Panc1 (cell line): Measurements from ENCODE around the gene NOLC1. TPM values are rescaled to one million over a fixed set of nuclear protein-coding genes. Genes with fewer than 3 reads are reported as not detected.

Source experiments
- ATAC-seq: fragments of 200-7000 bp; cut with Tn5 transposase; 2 replicates; pipeline ENCODE4 v1.9.1; 2020; ENCODE audit warnings: mild to moderate bottlenecking, moderate library complexity
- BruUV-seq: library from RNA; stranded (reverse); fragments of 400-500 nt; replicated peaks from 2 replicates; lab custom pipeline; 2021; lab: Mats Ljungman, UMichigan
- CTCF ChIA-PET: fragments of 300-600 bp; sonication (Branson Sonifier 250); formaldehyde crosslinking; loops from one replicate; lab custom pipeline; 2022; ENCODE audit warnings: antibody characterized with exemption; lab: Charles Lee
- POLR2A ChIA-PET: fragments of 300-600 bp; sonication (Branson Sonifier 250); formaldehyde crosslinking; loops from one replicate; lab custom pipeline; 2022; ENCODE audit warnings: antibody characterized with exemption; lab: Charles Lee
- DNase-seq: peaks from one replicate; pipeline ENCODE4 v3.0.0-alpha.2; 2010; ENCODE audit warnings: low read depth, low spot score
- H3K27ac ChIP-seq: 2 replicates; pipeline ENCODE4 v1.5.1; 2011; ENCODE audit warnings: mild to moderate bottlenecking, low read length, inconsistent platforms
- H3K27me3 ChIP-seq: fragments of 200-500 bp; sonication (Bioruptor generic); 2 replicates; pipeline ENCODE4 v1.6.0; 2014; ENCODE audit warnings: low read length, inconsistent platforms; ENCODE audit not compliant: control insufficient read depth, insufficient read depth
- H3K36me3 ChIP-seq: fragments of 200-500 bp; sonication (Bioruptor generic); 2 replicates; pipeline ENCODE4 v1.5.1; 2014; ENCODE audit warnings: inconsistent platforms, mild to moderate bottlenecking, low read length, moderate library complexity; ENCODE audit not compliant: control insufficient read depth, insufficient read depth
- H3K4me1 ChIP-seq: 2 replicates; pipeline ENCODE4 v1.5.1; 2011; ENCODE audit warnings: inconsistent platforms, mild to moderate bottlenecking, low read length, moderate library complexity; ENCODE audit not compliant: control insufficient read depth, insufficient read depth
- H3K4me3 ChIP-seq, 2 experiments: 2 replicates each; pipeline ENCODE4 v1.5.1; 2011 to 2012; ENCODE audit warnings: low read depth in 2 of 2, low read length in 2 of 2, mild to moderate bottlenecking in 2 of 2, inconsistent platforms in 1 of 2, moderate library complexity in 1 of 2
- H3K9me3 ChIP-seq: fragments of 200-500 bp; sonication (Bioruptor generic); 2 replicates; pipeline ENCODE4 v1.5.1; 2014; ENCODE audit warnings: low read depth, mild to moderate bottlenecking, inconsistent platforms, low read length, moderate library complexity; ENCODE audit not compliant: control insufficient read depth, insufficient read depth
- POLR2AphosphoS5 ChIP-seq: IDR thresholded peaks from 2 replicates; pipeline ENCODE4 v1.6.1; 2012; ENCODE audit warnings: mild to moderate bottlenecking, low read depth, low read length, moderate library complexity
- SIN3A ChIP-seq: IDR thresholded peaks from 2 replicates; pipeline ENCODE4 v1.6.1; 2012; ENCODE audit warnings: low read depth, mild to moderate bottlenecking, low read length, moderate library complexity, borderline replicate concordance; ENCODE audit not compliant: insufficient read depth
- TCF7L2 ChIP-seq: IDR thresholded peaks from 2 replicates; pipeline ENCODE4 v1.6.1; 2011; ENCODE audit warnings: mild to moderate bottlenecking, low read depth, low read length, inconsistent platforms
- in situ Hi-C: cut with HindIII; loops from 2 replicates; pipeline ENCODE4 v1.10.0; 2016; ENCODE audit warnings: low sequenced_read_pairs, low pct_unique_long_range_greater_than_20kb
- intact Hi-C: fragments of 100-400 bp; cut with micrococcal nuclease; formaldehyde crosslinking; loops from one replicate; pipeline ENCODE4 v1.10.0; 2022; ENCODE audit not compliant: unreplicated experiment
- total RNA-seq: library from RNA; stranded (reverse); gene quantifications from one replicate; pipeline ENCODE4 v1.2.1, GENCODE V29; 2021; ENCODE audit not compliant: unreplicated experiment
- TF ChIP-seq, protein P1 (sequence below), 2 experiments: IDR thresholded peaks; 2 replicates each; pipeline ENCODE4 v1.6.1; 2011 to 2012; ENCODE audit warnings: low read depth in 2 of 2, control low read depth in 1 of 2, low read length in 1 of 2, mild to moderate bottlenecking in 1 of 2, moderate library complexity in 1 of 2; ENCODE audit not compliant: insufficient read depth in 1 of 2
- TF ChIP-seq, protein P2 (sequence below): fragments of 450-650 bp; IDR thresholded peaks from 2 replicates; pipeline ENCODE4 v1.5.1; 2017; ENCODE audit warnings: mild to moderate bottlenecking

NOLC1 gene
- total RNA-seq, 1 experiment from 2014 or later: 182 TPM

DNA sequence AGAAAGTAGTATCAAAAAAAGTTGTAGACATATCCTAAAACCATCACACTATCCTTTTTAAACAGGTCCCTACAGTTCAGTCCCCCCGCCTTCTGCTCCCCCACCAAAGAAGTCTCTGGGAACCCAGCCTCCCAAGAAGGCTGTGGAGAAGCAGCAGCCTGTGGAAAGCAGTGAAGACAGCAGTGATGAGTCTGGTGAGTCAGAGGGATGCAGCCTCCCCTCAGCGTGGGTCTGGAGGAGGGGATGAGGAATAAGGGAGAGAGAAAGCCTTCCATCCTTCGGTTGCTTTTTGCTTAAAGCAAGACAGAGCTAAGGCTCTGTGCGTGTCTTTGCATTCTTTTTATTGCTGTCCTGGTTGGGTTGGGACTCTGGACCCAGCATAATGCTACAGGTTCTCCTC lies 7.6 kb downstream of the NOLC1 start:
- in situ Hi-C loops: no loop called here

DNA sequence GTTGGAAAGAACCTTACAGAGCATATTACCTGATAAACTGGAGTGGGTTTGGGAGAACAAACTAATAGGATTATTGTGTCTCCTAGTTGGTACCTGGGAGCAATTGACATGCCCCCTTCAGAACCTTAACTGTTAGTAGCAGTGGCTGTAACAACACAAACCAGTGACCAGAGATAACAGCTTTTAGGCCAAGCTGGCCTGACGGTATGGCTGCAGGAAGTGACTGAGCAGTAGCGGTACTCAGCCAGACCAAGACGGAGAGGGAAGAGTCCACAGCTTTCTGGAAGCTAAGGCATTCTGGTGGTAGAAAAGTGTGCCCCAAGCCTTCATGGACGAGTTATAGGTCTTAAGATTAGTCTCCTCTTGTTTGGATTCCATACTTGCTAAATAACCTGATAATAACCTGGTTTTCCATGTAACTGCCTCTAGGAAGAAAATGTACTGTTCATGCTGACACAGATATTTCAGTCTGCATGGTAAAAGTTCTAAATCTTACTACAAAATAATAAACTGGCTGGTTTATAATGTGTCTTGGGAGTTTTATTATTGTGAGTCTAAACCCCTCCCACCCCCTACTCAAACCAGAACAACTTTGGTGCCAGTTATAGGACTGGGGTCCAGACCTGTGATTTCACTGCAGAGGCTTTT lies 11.3 kb downstream of the NOLC1 start:
- Histone ChIP-seq H3K9me3 (no peaks in the 10 kb centered on the region), H3K4me3 (no peak overlapping the region), H3K27ac (no peak overlapping the region), H3K27me3 (no peaks in the 10 kb centered on the region), H3K36me3 (peaks cover 42% of the 10 kb centered on the region), H3K4me1 (no peaks in the 10 kb centered on the region)
- ChIA-PET POLR2A (no interaction called here), CTCF (interaction anchor here (0.5 kb wide), 1 partner anchor 159 kb away, joined by 3 read pairs; no protein-coding TSS in a partner anchor)
- TF ChIP-seq POLR2AphosphoS5 (no peak), SIN3A (no peak), TCF7L2 (no peak)
- TF ChIP-seq, protein P1, sequence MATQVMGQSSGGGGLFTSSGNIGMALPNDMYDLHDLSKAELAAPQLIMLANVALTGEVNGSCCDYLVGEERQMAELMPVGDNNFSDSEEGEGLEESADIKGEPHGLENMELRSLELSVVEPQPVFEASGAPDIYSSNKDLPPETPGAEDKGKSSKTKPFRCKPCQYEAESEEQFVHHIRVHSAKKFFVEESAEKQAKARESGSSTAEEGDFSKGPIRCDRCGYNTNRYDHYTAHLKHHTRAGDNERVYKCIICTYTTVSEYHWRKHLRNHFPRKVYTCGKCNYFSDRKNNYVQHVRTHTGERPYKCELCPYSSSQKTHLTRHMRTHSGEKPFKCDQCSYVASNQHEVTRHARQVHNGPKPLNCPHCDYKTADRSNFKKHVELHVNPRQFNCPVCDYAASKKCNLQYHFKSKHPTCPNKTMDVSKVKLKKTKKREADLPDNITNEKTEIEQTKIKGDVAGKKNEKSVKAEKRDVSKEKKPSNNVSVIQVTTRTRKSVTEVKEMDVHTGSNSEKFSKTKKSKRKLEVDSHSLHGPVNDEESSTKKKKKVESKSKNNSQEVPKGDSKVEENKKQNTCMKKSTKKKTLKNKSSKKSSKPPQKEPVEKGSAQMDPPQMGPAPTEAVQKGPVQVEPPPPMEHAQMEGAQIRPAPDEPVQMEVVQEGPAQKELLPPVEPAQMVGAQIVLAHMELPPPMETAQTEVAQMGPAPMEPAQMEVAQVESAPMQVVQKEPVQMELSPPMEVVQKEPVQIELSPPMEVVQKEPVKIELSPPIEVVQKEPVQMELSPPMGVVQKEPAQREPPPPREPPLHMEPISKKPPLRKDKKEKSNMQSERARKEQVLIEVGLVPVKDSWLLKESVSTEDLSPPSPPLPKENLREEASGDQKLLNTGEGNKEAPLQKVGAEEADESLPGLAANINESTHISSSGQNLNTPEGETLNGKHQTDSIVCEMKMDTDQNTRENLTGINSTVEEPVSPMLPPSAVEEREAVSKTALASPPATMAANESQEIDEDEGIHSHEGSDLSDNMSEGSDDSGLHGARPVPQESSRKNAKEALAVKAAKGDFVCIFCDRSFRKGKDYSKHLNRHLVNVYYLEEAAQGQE (IDR thresholded peaks at IDR 0.05; ENCODE audit: insufficient read depth in 1 of 2, low read depth in 2 of 2, low read length in 1 of 2): no peak
- TF ChIP-seq, protein P2, sequence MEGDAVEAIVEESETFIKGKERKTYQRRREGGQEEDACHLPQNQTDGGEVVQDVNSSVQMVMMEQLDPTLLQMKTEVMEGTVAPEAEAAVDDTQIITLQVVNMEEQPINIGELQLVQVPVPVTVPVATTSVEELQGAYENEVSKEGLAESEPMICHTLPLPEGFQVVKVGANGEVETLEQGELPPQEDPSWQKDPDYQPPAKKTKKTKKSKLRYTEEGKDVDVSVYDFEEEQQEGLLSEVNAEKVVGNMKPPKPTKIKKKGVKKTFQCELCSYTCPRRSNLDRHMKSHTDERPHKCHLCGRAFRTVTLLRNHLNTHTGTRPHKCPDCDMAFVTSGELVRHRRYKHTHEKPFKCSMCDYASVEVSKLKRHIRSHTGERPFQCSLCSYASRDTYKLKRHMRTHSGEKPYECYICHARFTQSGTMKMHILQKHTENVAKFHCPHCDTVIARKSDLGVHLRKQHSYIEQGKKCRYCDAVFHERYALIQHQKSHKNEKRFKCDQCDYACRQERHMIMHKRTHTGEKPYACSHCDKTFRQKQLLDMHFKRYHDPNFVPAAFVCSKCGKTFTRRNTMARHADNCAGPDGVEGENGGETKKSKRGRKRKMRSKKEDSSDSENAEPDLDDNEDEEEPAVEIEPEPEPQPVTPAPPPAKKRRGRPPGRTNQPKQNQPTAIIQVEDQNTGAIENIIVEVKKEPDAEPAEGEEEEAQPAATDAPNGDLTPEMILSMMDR: no peak
- intact Hi-C loops: loop anchor here (10.0 kb wide), 2 partner anchors 61 to 181 kb away; partner anchors contain the start of gene ELOVL3
- no peak for ATAC-seq
- no TSS peak for BruUV-seq
- in situ Hi-C loops: no loop called here
- DNase-seq: no peak

More for the DNA sequence above, 7.6 kb downstream of the NOLC1 start:
- no peak overlapping the region for H3K4me3 ChIP-seq
- H3K36me3 ChIP-seq: peaks cover 60% of the 10 kb centered on the region
- TF ChIP-seq, protein P2: no peak
- TF ChIP-seq SIN3A: no peak
- no peaks in the 10 kb centered on the region for H3K27me3 ChIP-seq
- peaks cover 8% of the 10 kb centered on the region for H3K4me1 ChIP-seq
- CTCF ChIA-PET: interaction anchor here (1.5 kb wide), 1 partner anchor 10 kb away, joined by 5 read pairs; no protein-coding TSS in a partner anchor
- H3K9me3 ChIP-seq: no peaks in the 10 kb centered on the region
- no peak overlapping the region for H3K27ac ChIP-seq
- no peak for ATAC-seq
- BruUV-seq: no TSS peak
- intact Hi-C loops: loop anchor here (10.0 kb wide), 2 partner anchors 65 to 185 kb away; partner anchors contain the start of gene ELOVL3
- POLR2A ChIA-PET: no interaction called here
- no peak for DNase-seq
